ENCODE data around the gene ZNF599. TPM values are rescaled to one million over a fixed set of nuclear protein-coding genes. Genes with fewer than 3 reads are reported as not detected.

The ZNF599 gene
- 1 to 10 TPM; 5.1 to 6.4 TPM for total RNA-seq

GRCh38 chr19:34772697-34773554 lies at the start of gene ZNF599:
Gene ZNF599, minus strand, starts transcription at chr19:34773215. Its CDS starts 374 bp downstream, at chr19:34772841.
- DNase-seq (ENCODE audit: low spot score), result peak; percentile 57
- Histone ChIP-seq H3K27me3 (replicated peaks; ENCODE audit: insufficient read depth) (no peaks in the 10 kb centered on the region), H3K4me3 (peak within 1 kb of the TSS; percentile 97), H3K4me1 (ENCODE audit: control insufficient read depth in 1 of 2, low read depth in 2 of 2) (peaks cover 9 to 10% of the 10 kb centered on the region in 2 donors), H3K27ac (peak within 1 kb of the TSS; percentile 45 to 61), H3K9me3 (no peaks in the 10 kb centered on the region), H3K36me3 (peaks cover 11% of the 10 kb centered on the region)
- TF ChIP-seq CTCF (IDR thresholded peaks at IDR 0.05), result no peak
- peak; percentile 72 for ATAC-seq (ENCODE audit: insufficient number of reproducible peaks, low FRiP score, low read depth)

GRCh38 chr19:34818270-34818669 lies 45.3 kb upstream of the ZNF599 start:
- DNase-seq (ENCODE audit: low spot score) (no peak), ATAC-seq (ENCODE audit: insufficient number of reproducible peaks, low FRiP score, low read depth) (no peak)
- Histone ChIP-seq H3K9me3 (no peaks in the 10 kb centered on the region), H3K27me3 (replicated peaks; ENCODE audit: insufficient read depth) (no peaks in the 10 kb centered on the region), H3K4me3 (no peak overlapping the region), H3K27ac (no peak overlapping the region), H3K4me1 (ENCODE audit: control insufficient read depth in 1 of 2, low read depth in 2 of 2) (no peaks in the 10 kb centered on the region), H3K36me3 (no peaks in the 10 kb centered on the region)
- no peak for TF ChIP-seq CTCF (IDR thresholded peaks at IDR 0.05)

GRCh38 chr19:34816708-34817107 lies 43.7 kb upstream of the ZNF599 start:
- H3K4me3 ChIP-seq, result no peak overlapping the region
- no peaks in the 10 kb centered on the region for H3K36me3 ChIP-seq
- DNase-seq (ENCODE audit: low spot score), result no peak
- ATAC-seq (ENCODE audit: insufficient number of reproducible peaks, low FRiP score, low read depth), result no peak
- no peaks in the 10 kb centered on the region for H3K27me3 ChIP-seq (replicated peaks; ENCODE audit: insufficient read depth)
- H3K9me3 ChIP-seq, result no peaks in the 10 kb centered on the region
- no peak overlapping the region for H3K27ac ChIP-seq
- no peak for TF ChIP-seq CTCF (IDR thresholded peaks at IDR 0.05)
- no peaks in the 10 kb centered on the region for H3K4me1 ChIP-seq (ENCODE audit: control insufficient read depth in 1 of 2, low read depth in 2 of 2)

- ATAC-seq (ENCODE audit: insufficient number of reproducible peaks, low FRiP score, low read depth), result no peak
- no peaks in the 10 kb centered on the region for H3K9me3 ChIP-seq
- no peak for DNase-seq (ENCODE audit: low spot score)
- TF ChIP-seq CTCF (IDR thresholded peaks at IDR 0.05), result no peak
- H3K4me3 ChIP-seq, result no peak overlapping the region
- no peak overlapping the region for H3K27ac ChIP-seq
- H3K36me3 ChIP-seq, result no peaks in the 10 kb centered on the region
- no peaks in the 10 kb centered on the region for H3K27me3 ChIP-seq (replicated peaks; ENCODE audit: insufficient read depth)
- no peaks in the 10 kb centered on the region for H3K4me1 ChIP-seq (ENCODE audit: control insufficient read depth in 1 of 2, low read depth in 2 of 2)
These were observed 35.6 kb upstream of the ZNF599 start for GRCh38 chr19:34808566-34808965.

- no peaks in the 10 kb centered on the region for H3K4me1 ChIP-seq (ENCODE audit: control insufficient read depth in 1 of 2, low read depth in 2 of 2)
- no peaks in the 10 kb centered on the region for H3K36me3 ChIP-seq
- no peak for TF ChIP-seq CTCF (IDR thresholded peaks at IDR 0.05)
- DNase-seq (ENCODE audit: low spot score) (no peak), ATAC-seq (ENCODE audit: insufficient number of reproducible peaks, low FRiP score, low read depth) (no peak)
- no peak overlapping the region for H3K4me3 ChIP-seq
- H3K9me3 ChIP-seq, result no peaks in the 10 kb centered on the region
- no peak overlapping the region for H3K27ac ChIP-seq
- no peaks in the 10 kb centered on the region for H3K27me3 ChIP-seq (replicated peaks; ENCODE audit: insufficient read depth)
These were observed 34.2 kb upstream of the ZNF599 start for GRCh38 chr19:34806976-34807860.
